RWPE2 (cell line): ENCODE results near the gene POLH.
"Not testable (repeated sequence)": the region's sequence is repeated elsewhere in the genome, so short reads cannot be mapped to it uniquely, and the experiment has no call there.

ENCODE experiments used
- ATAC-seq: fragments of 200-7000 bp; cut with Tn5 transposase; 3 replicates; pipeline ENCODE4 v1.9.1; 2021; ENCODE audit warnings: low read depth
- DNase-seq: peaks from one replicate; pipeline ENCODE4 v3.0.0-alpha.2; 2020; ENCODE audit warnings: low spot score
- H3K27ac ChIP-seq: fragments of 450-650 bp; 2 replicates; pipeline ENCODE4 v1.5.1; 2017; ENCODE audit warnings: mild to moderate bottlenecking; ENCODE audit not compliant: poor library complexity, severe bottlenecking
- H3K27me3 ChIP-seq: fragments of 250-450 bp; sonication (Bioruptor Pico); 2 replicates; pipeline ENCODE4 v1.5.1; 2021; ENCODE audit warnings: mild to moderate bottlenecking, moderate library complexity; ENCODE audit not compliant: insufficient read depth, poor library complexity, severe bottlenecking
- H3K36me3 ChIP-seq: fragments of 250-450 bp; sonication (Bioruptor Pico); 2 replicates; pipeline ENCODE4 v1.5.1; 2020; ENCODE audit warnings: low read depth, mild to moderate bottlenecking, moderate library complexity
- H3K4me1 ChIP-seq: fragments of 250-450 bp; sonication (Bioruptor Pico); 2 replicates; pipeline ENCODE4 v1.5.1; 2021; ENCODE audit warnings: mild to moderate bottlenecking, moderate library complexity; ENCODE audit not compliant: insufficient read depth, poor library complexity, severe bottlenecking
- H3K4me3 ChIP-seq: fragments of 250-450 bp; sonication (Bioruptor Pico); 2 replicates; pipeline ENCODE4 v1.5.1; 2021; ENCODE audit warnings: mild to moderate bottlenecking, moderate library complexity; ENCODE audit not compliant: severe bottlenecking
- H3K9me3 ChIP-seq: fragments of 250-450 bp; sonication (Bioruptor Pico); 2 replicates; pipeline ENCODE4 v1.5.1; 2021; ENCODE audit warnings: mild to moderate bottlenecking, moderate library complexity; ENCODE audit not compliant: severe bottlenecking
- CTCF ChIP-seq: fragments of 450-650 bp; IDR thresholded peaks from one replicate; pipeline ENCODE4 v1.5.1; 2017; ENCODE audit warnings: mild to moderate bottlenecking, moderate library complexity; ENCODE audit not compliant: poor library complexity, severe bottlenecking

Gene POLH

GRCh38 chr6:43582911-43583310 lies 6.9 kb downstream of the POLH start:
- Histone ChIP-seq H3K27me3 (no peaks in the 10 kb centered on the region), H3K27ac (no peak overlapping the region), H3K9me3 (no peaks in the 10 kb centered on the region), H3K4me3 (no peak overlapping the region), H3K36me3 (peaks cover 72% of the 10 kb centered on the region), H3K4me1 (peaks cover 7% of the 10 kb centered on the region)
- TF ChIP-seq CTCF: no peak
- DNase-seq (no peak), ATAC-seq (no peak)

GRCh38 chr6:43584892-43585570 lies 9.0 kb downstream of the POLH start:
- no peak for DNase-seq

GRCh38 chr6:43588194-43588593 lies 12.2 kb downstream of the POLH start:
- no peak for DNase-seq
- Histone ChIP-seq H3K36me3 (peaks cover 91% of the 10 kb centered on the region), H3K9me3 (no peaks in the 10 kb centered on the region), H3K27me3 (no peaks in the 10 kb centered on the region), H3K4me1 (no peaks in the 10 kb centered on the region), H3K27ac (no peak overlapping the region), H3K4me3 (no peak overlapping the region)
- ATAC-seq: no peak
- no peak for TF ChIP-seq CTCF

More at GRCh38 chr6:43584892-43585570, 9.0 kb downstream of the POLH start:
- Histone ChIP-seq H3K9me3 (no peaks in the 10 kb centered on the region), H3K27ac (no peak overlapping the region), H3K4me3 (no peak overlapping the region), H3K36me3 (peaks cover 79% of the 10 kb centered on the region), H3K4me1 (no peaks in the 10 kb centered on the region), H3K27me3 (no peaks in the 10 kb centered on the region)
- no peak for TF ChIP-seq CTCF
- no peak for ATAC-seq

GRCh38 chr6:43589564-43589963 lies 13.6 kb downstream of the POLH start:
- H3K4me3 ChIP-seq, DNase-seq, H3K27ac ChIP-seq, ATAC-seq, H3K4me1 ChIP-seq, H3K9me3 ChIP-seq, H3K27me3 ChIP-seq: not testable (repeated sequence)
- peaks cover 86% of the 10 kb centered on the region for H3K36me3 ChIP-seq

- Histone ChIP-seq H3K9me3 (no peaks in the 10 kb centered on the region), H3K4me1 (no peaks in the 10 kb centered on the region), H3K4me3 (no peak overlapping the region), H3K36me3 (peaks cover 76% of the 10 kb centered on the region), H3K27me3 (no peaks in the 10 kb centered on the region), H3K27ac (no peak overlapping the region)
- no peak for TF ChIP-seq CTCF
- DNase-seq (no peak), ATAC-seq (no peak)
Measured at GRCh38 chr6:43593938-43594337, 18.0 kb downstream of the POLH start.
